GM12874 (cell line): Measurements from ENCODE around the gene JMJD7.

ENCODE experiments used
- TF ChIP-seq, protein P1 (sequence below): IDR thresholded peaks from 2 replicates; pipeline ENCODE4 v1.5.1; 2011; ENCODE audit warnings: low read depth, mild to moderate bottlenecking, control low read depth, low read length, moderate library complexity; ENCODE audit not compliant: insufficient read depth

The JMJD7 gene

GRCh38 chr15:41883484-41883825 is 55.6 kb downstream of the JMJD7 start:
- TF ChIP-seq, protein P1, sequence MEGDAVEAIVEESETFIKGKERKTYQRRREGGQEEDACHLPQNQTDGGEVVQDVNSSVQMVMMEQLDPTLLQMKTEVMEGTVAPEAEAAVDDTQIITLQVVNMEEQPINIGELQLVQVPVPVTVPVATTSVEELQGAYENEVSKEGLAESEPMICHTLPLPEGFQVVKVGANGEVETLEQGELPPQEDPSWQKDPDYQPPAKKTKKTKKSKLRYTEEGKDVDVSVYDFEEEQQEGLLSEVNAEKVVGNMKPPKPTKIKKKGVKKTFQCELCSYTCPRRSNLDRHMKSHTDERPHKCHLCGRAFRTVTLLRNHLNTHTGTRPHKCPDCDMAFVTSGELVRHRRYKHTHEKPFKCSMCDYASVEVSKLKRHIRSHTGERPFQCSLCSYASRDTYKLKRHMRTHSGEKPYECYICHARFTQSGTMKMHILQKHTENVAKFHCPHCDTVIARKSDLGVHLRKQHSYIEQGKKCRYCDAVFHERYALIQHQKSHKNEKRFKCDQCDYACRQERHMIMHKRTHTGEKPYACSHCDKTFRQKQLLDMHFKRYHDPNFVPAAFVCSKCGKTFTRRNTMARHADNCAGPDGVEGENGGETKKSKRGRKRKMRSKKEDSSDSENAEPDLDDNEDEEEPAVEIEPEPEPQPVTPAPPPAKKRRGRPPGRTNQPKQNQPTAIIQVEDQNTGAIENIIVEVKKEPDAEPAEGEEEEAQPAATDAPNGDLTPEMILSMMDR = no peak

DNA sequence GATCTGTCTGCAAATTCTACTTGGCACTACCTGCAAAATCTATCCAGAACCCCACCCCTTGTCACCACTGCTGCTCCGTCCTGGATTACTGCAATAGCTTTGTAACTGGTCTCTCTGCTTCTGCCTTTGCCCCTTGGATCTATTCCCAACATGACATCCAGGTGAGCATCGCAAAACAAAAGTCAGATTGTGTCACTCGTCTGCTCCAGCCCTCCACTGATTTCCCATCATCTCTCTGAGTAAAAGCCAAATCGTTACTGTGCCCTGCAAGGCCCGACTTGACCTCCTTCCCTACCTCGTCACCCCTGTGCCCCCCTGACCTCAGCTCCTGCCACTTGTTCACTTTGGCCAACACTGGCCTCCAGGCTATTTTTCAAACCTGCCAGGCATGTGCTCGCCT is 56.6 kb downstream of the JMJD7 start:
- TF ChIP-seq, protein P1 = no peak

GRCh38 chr15:41885321-41885720 is 57.4 kb downstream of the JMJD7 start:
- TF ChIP-seq, protein P1 = no peak

DNA sequence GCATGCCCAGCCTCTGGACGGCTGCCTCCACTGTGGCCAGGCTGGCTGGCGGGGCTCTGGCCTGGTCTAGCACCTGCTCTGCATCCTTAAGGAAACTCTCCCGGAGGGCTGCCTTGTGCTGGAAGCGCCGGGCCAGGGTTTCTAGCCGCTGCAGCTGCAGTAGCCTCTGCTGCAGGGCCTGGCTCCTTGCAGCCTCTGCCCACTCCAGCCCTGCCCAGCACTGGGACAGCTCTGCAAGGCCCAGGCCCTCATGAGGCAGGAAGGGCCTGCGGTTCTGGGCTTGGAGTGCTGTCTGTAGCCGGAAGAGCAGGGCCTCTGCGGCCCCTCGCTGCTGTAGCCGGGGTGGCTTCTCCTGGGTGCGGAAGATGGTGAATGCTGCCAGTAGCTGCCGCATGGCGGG is 57.9 kb downstream of the JMJD7 start:
- TF ChIP-seq, protein P1 = no peak

- TF ChIP-seq, protein P1 = no peak
Observed at GRCh38 chr15:41886741-41887140, 58.8 kb downstream of the JMJD7 start.

GRCh38 chr15:41887161-41887560 is 59.3 kb downstream of the JMJD7 start:
- TF ChIP-seq, protein P1 = no peak
